Measurements from ENCODE around the gene PLAU.

The PLAU gene

DNA sequence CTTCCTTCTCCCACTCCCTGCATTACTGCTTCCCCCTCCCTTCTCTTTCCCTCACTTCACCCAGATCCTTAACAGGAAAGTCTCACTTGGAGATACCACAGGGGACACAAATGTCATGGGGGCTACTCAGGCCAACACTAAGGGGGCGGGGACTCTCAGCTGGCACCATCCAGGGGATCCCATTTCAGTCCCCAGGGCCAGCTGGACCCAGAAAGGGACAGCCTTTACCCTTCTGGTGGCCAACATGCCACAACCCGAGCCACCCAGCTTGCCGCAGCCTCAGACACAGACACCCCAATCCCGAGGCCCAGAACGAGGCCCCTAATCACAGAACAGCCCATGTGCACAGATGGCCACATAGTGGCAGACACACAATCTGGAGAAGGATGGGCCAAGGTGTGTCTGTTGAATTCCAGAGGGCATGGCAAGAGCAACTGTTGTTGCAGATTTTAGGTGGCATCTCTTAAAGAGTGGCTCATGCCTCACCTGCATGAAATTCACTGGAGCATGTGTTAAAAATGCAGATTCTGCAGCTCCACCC lies 42.2 kb upstream of the PLAU start:
- DNase-seq = no peak
- H3K9me2 ChIP-seq (replicated peaks; ENCODE audit: insufficient read depth, low read length) = no peaks in the 10 kb centered on the region
- H3K4me1 ChIP-seq (ENCODE audit: low read length) = peaks cover 24% of the 10 kb centered on the region
- H3K4me2 ChIP-seq (ENCODE audit: low read depth, low read length) = no peak overlapping the region
- no peak for TF ChIP-seq EZH2phosphoT487 (IDR thresholded peaks at IDR 0.05; ENCODE audit: low read length)
- TF ChIP-seq, protein P1, sequence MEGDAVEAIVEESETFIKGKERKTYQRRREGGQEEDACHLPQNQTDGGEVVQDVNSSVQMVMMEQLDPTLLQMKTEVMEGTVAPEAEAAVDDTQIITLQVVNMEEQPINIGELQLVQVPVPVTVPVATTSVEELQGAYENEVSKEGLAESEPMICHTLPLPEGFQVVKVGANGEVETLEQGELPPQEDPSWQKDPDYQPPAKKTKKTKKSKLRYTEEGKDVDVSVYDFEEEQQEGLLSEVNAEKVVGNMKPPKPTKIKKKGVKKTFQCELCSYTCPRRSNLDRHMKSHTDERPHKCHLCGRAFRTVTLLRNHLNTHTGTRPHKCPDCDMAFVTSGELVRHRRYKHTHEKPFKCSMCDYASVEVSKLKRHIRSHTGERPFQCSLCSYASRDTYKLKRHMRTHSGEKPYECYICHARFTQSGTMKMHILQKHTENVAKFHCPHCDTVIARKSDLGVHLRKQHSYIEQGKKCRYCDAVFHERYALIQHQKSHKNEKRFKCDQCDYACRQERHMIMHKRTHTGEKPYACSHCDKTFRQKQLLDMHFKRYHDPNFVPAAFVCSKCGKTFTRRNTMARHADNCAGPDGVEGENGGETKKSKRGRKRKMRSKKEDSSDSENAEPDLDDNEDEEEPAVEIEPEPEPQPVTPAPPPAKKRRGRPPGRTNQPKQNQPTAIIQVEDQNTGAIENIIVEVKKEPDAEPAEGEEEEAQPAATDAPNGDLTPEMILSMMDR (IDR thresholded peaks at IDR 0.05; ENCODE audit: low read length) = no peak
- TF ChIP-seq EZH2 (optimal IDR thresholded peaks at IDR 0.05; ENCODE audit: low read depth, low read length) = no peak
- no peaks in the 10 kb centered on the region for H3K27me3 ChIP-seq (replicated peaks; ENCODE audit: insufficient read depth, low read length)
- H3K79me2 ChIP-seq (ENCODE audit: low read length) = peaks cover 50% of the 10 kb centered on the region
- no peaks in the 10 kb centered on the region for H3K9me3 ChIP-seq (replicated peaks; ENCODE audit: insufficient read depth, low read length)
- H3K4me3 ChIP-seq (ENCODE audit: low read length) = no peak overlapping the region
- peaks cover 13% of the 10 kb centered on the region; the same call in 1 of the 2 replicates for H3F3A ChIP-seq (ENCODE audit: insufficient read depth, low read length)
- H2AFZ ChIP-seq (ENCODE audit: low read length) = no peak overlapping the region
- H4K20me1 ChIP-seq (ENCODE audit: insufficient read depth, low read length) = no peaks in the 10 kb centered on the region; the same call in 1 of the 2 replicates
- H3K36me3 ChIP-seq (replicated peaks; ENCODE audit: insufficient read depth, low read length) = no peaks in the 10 kb centered on the region
- H3K27ac ChIP-seq (ENCODE audit: low read length) = no peak overlapping the region
- H3K9ac ChIP-seq (ENCODE audit: low read length) = no peak overlapping the region

DNA sequence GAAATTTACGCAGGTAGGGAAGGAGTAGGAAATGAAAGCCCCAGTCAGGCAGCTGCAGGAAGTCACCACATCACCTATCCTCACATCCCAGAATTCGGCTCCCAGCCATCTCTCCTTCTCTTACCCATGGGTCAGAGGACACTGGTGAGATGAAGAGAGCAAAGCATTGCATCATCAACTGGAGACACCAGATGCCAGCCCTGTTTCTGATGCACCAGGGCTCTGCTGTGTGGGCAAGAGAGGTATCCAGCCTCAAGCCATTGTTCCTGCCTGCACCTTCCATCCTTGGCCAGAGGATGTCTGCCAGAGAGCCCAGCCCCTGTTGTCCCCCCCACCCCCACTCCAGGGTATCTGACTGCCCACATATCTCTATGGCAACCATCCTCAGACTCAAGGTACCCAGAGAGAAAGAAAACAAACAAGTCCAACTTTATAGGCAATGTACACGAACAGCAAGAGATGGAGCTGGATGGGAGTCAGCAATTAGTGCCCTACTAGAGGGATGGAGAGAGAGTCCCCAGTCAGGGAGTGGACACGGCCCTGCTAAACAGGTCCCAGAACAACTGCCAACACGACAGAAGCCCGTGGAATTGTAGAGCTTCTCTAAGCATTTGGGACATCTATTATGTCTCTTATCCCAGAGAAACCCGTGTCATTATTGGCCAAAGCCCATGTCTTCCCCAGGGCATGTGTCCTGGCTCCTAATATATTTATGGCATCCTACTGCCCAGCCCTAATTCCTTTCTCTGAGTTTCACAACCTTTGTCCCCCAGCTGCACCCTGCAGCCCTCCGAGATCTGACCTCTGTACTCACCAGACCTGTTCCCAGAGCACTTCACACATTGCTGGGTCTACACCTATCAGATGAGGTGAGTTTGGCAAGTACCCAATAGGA lies 39.4 kb upstream of the PLAU start:
- Histone ChIP-seq H3K9me2 (replicated peaks; ENCODE audit: insufficient read depth, low read length) (no peaks in the 10 kb centered on the region), H3F3A (ENCODE audit: insufficient read depth, low read length) (peaks cover 9% of the 10 kb centered on the region; the same call in 1 of the 2 replicates), H4K20me1 (ENCODE audit: insufficient read depth, low read length) (no peaks in the 10 kb centered on the region; the same call in 1 of the 2 replicates), H3K4me2 (ENCODE audit: low read depth, low read length) (no peak overlapping the region), H3K36me3 (replicated peaks; ENCODE audit: insufficient read depth, low read length) (no peaks in the 10 kb centered on the region), H3K9me3 (replicated peaks; ENCODE audit: insufficient read depth, low read length) (no peaks in the 10 kb centered on the region), H2AFZ (ENCODE audit: low read length) (no peak overlapping the region), H3K27me3 (replicated peaks; ENCODE audit: insufficient read depth, low read length) (no peaks in the 10 kb centered on the region), H3K4me3 (ENCODE audit: low read length) (no peak overlapping the region), H3K79me2 (ENCODE audit: low read length) (peaks cover 41% of the 10 kb centered on the region), H3K4me1 (ENCODE audit: low read length) (peaks cover 14% of the 10 kb centered on the region), H3K9ac (ENCODE audit: low read length) (no peak overlapping the region), H3K27ac (ENCODE audit: low read length) (no peak overlapping the region)
- DNase-seq = no peak
- TF ChIP-seq EZH2phosphoT487 (IDR thresholded peaks at IDR 0.05; ENCODE audit: low read length) (no peak), EZH2 (optimal IDR thresholded peaks at IDR 0.05; ENCODE audit: low read depth, low read length) (no peak)
- TF ChIP-seq, protein P1 (IDR thresholded peaks at IDR 0.05; ENCODE audit: low read length) = no peak

DNA sequence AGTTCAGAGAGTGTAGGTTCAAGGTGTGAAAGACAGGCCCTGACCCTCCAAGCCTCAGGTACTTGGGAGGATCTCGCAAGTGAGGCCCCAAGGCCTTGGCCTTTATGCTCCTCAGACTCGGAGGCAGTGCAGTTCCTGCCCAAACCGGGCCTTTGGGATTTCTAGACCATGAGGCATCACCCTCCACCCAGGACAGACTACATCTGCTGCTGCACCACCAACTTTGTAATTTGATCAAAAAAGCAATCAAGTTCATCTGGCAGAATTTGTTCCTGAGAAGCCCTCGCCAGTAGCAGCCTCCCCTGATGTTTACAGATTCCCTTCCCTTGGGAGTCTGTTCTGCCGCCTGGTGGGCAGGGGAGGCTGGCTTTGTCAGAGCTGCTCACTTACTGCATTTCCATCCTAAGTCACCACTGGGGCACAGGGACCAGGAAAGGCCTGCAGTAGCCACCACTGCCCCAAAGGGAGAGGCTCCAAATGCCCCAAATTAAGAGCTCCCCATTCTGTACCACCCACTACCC lies 38.7 kb upstream of the PLAU start:
- H4K20me1 ChIP-seq (ENCODE audit: insufficient read depth, low read length) = no peaks in the 10 kb centered on the region; the same call in 1 of the 2 replicates
- H3K4me1 ChIP-seq (ENCODE audit: low read length) = peaks cover 9% of the 10 kb centered on the region
- no peaks in the 10 kb centered on the region for H3K9me3 ChIP-seq (replicated peaks; ENCODE audit: insufficient read depth, low read length)
- H3K9ac ChIP-seq (ENCODE audit: low read length) = no peak overlapping the region
- no peaks in the 10 kb centered on the region for H3K9me2 ChIP-seq (replicated peaks; ENCODE audit: insufficient read depth, low read length)
- H3K27ac ChIP-seq (ENCODE audit: low read length) = no peak overlapping the region
- H3F3A ChIP-seq (ENCODE audit: insufficient read depth, low read length) = peaks cover 6% of the 10 kb centered on the region; the same call in 1 of the 2 replicates
- no peaks in the 10 kb centered on the region for H3K27me3 ChIP-seq (replicated peaks; ENCODE audit: insufficient read depth, low read length)
- H3K36me3 ChIP-seq (replicated peaks; ENCODE audit: insufficient read depth, low read length) = no peaks in the 10 kb centered on the region
- H3K4me3 ChIP-seq (ENCODE audit: low read length) = no peak overlapping the region
- TF ChIP-seq EZH2 (optimal IDR thresholded peaks at IDR 0.05; ENCODE audit: low read depth, low read length) (no peak), EZH2phosphoT487 (IDR thresholded peaks at IDR 0.05; ENCODE audit: low read length) (no peak)
- DNase-seq = no peak
- H3K4me2 ChIP-seq (ENCODE audit: low read depth, low read length) = no peak overlapping the region
- H3K79me2 ChIP-seq (ENCODE audit: low read length) = peaks cover 39% of the 10 kb centered on the region
- no peak overlapping the region for H2AFZ ChIP-seq (ENCODE audit: low read length)

Measured in MM.1S (cell line).